ENCODE measurements around the gene GRPEL1. TPM values are rescaled to one million over a fixed set of nuclear protein-coding genes. Genes with fewer than 3 reads are reported as not detected.

The GRPEL1 gene
- total RNA-seq, 2 experiments from 2014 or later = 55.6 to 58.6 TPM

DNA sequence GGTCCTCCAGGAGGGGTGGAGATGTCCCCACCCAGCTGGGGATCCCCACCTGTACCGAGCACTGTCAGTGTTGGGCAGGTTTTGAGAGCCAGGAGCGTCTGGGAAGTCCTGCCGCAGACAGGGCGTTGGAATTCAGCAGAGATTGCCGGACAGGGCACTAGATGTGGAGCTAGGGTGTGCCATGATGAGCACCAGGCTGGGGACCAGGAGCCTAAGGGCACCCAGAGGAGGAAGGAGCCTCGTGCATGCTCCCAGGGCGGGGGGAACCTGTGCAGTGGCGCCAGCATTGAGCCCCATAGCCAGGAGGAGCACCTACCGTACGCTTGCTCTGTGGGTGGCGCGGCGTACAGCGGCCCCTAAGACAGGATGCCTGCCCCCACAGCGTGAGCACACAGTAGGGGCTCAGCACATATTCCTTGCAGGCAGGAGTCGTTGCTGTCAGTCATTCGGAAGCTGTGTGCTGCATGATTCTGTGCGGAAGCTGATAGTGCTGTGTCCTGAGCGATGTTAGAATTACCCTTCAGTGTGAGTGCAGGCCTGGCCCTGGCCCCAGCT is 43.5 kb downstream of the GRPEL1 start:
- Histone ChIP-seq H3K27ac (ENCODE audit: low read depth in 1 of 2, low read length in 2 of 2) (no peak overlapping the region), H3K4me3 (ENCODE audit: low read length) (no peak overlapping the region), H3K27me3 (ENCODE audit: control insufficient read depth in 1 of 2, insufficient read depth in 2 of 2, low read length in 2 of 2) (no peaks in the 10 kb centered on the region), H3K9me3 (ENCODE audit: control insufficient read depth in 1 of 2, insufficient read depth in 1 of 2, low read length in 2 of 2) (no peaks in the 10 kb centered on the region), H3K36me3 (ENCODE audit: insufficient read depth, low read length) (peaks cover 69% of the 10 kb centered on the region), H3K4me1 (ENCODE audit: insufficient read depth, low read length) (no peaks in the 10 kb centered on the region)
- Mint-ChIP-seq H3K4me1 (ENCODE audit: low read depth) (no peaks in the 10 kb centered on the region), H3K36me3 (ENCODE audit: low read depth) (peaks cover 78% of the 10 kb centered on the region), H3K27me3 (no peaks in the 10 kb centered on the region), H3K9me3 (no peaks in the 10 kb centered on the region), H3K4me3 (no peak overlapping the region), H3K27ac (no peak overlapping the region)
- CTCF ChIA-PET = no interaction called here
- ATAC-seq (ENCODE audit: poor library complexity) (no peak), DNase-seq (no peak)
- POLR2A ChIA-PET = no interaction called here
- TF ChIP-seq, protein P1, sequence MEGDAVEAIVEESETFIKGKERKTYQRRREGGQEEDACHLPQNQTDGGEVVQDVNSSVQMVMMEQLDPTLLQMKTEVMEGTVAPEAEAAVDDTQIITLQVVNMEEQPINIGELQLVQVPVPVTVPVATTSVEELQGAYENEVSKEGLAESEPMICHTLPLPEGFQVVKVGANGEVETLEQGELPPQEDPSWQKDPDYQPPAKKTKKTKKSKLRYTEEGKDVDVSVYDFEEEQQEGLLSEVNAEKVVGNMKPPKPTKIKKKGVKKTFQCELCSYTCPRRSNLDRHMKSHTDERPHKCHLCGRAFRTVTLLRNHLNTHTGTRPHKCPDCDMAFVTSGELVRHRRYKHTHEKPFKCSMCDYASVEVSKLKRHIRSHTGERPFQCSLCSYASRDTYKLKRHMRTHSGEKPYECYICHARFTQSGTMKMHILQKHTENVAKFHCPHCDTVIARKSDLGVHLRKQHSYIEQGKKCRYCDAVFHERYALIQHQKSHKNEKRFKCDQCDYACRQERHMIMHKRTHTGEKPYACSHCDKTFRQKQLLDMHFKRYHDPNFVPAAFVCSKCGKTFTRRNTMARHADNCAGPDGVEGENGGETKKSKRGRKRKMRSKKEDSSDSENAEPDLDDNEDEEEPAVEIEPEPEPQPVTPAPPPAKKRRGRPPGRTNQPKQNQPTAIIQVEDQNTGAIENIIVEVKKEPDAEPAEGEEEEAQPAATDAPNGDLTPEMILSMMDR (IDR thresholded peaks at IDR 0.05) = no peak
- intact Hi-C loops (cut with DNase I, micrococcal nuclease) = no loop called here

DNA sequence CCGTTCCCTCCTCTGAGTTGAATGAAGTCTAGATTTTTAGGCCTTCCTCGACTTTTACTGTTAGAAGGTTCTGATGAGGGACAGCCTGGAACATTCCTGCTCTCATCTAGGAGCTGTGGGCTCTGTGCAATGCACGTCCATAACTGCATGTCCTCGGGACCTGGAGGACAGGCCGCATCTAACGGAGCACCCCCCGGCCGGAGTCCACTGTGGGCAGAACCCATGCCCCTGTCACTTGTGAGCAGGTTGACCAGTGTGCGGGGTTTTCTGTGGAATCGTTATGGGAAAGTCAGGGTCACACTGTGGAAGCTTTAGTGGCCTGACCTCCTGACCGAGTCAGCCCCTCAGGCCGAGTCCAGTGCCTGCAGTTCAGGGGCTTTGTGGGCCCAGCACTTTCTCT is 44.0 kb downstream of the GRPEL1 start:
- no peaks in the 10 kb centered on the region for H3K27me3 Mint-ChIP-seq
- POLR2A ChIA-PET = no interaction called here

DNA sequence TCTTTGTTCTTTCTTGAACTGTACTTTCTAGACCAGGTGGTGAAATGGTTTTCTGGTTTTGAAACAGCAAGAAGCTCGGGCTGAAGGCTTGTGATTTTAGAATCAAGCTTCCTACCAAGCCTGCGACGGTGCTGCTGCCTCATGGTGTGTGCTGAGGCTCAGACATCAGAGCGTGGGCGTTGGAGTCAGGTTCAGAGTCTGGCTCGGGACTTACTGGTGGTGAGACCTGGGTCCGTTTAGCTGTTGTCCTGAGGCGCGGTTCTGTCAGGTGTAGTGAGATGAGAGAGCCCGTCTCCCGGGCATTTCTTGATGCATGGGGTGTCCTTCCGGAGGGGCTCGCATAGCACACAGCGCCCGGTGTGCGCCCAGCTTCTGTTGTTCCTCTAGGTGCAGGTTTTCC is 44.4 kb downstream of the GRPEL1 start:
- Mint-ChIP-seq H3K27me3 (no peaks in the 10 kb centered on the region), H3K9me3 (no peaks in the 10 kb centered on the region), H3K4me3 (no peak overlapping the region), H3K4me1 (ENCODE audit: low read depth) (no peaks in the 10 kb centered on the region), H3K27ac (no peak overlapping the region), H3K36me3 (ENCODE audit: low read depth) (peaks cover 74% of the 10 kb centered on the region)
- H3K9me3 ChIP-seq (ENCODE audit: control insufficient read depth in 1 of 2, insufficient read depth in 1 of 2, low read length in 2 of 2) = no peaks in the 10 kb centered on the region
- ATAC-seq (ENCODE audit: poor library complexity) = no peak
- H3K27ac ChIP-seq (ENCODE audit: low read depth in 1 of 2, low read length in 2 of 2) = no peak overlapping the region
- no peaks in the 10 kb centered on the region for H3K27me3 ChIP-seq (ENCODE audit: control insufficient read depth in 1 of 2, insufficient read depth in 2 of 2, low read length in 2 of 2)
- peaks cover 68% of the 10 kb centered on the region for H3K36me3 ChIP-seq (ENCODE audit: insufficient read depth, low read length)
- CTCF ChIA-PET = interaction anchor here (0.7 kb wide), 1 partner anchor 10 kb away, joined by 3 read pairs; no protein-coding TSS in a partner anchor
- POLR2A ChIA-PET = no interaction called here
- H3K4me1 ChIP-seq (ENCODE audit: insufficient read depth, low read length) = no peaks in the 10 kb centered on the region
- intact Hi-C loops (cut with DNase I, micrococcal nuclease) = no loop called here
- TF ChIP-seq, protein P1 (IDR thresholded peaks at IDR 0.05) = no peak
- H3K4me3 ChIP-seq (ENCODE audit: low read length) = no peak overlapping the region
- no peak for DNase-seq

More for the DNA sequence above, 44.0 kb downstream of the GRPEL1 start:
- Histone ChIP-seq H3K36me3 (ENCODE audit: insufficient read depth, low read length) (peaks cover 68% of the 10 kb centered on the region), H3K27me3 (ENCODE audit: control insufficient read depth in 1 of 2, insufficient read depth in 2 of 2, low read length in 2 of 2) (no peaks in the 10 kb centered on the region), H3K9me3 (ENCODE audit: control insufficient read depth in 1 of 2, insufficient read depth in 1 of 2, low read length in 2 of 2) (no peaks in the 10 kb centered on the region), H3K4me3 (ENCODE audit: low read length) (no peak overlapping the region), H3K4me1 (ENCODE audit: insufficient read depth, low read length) (no peaks in the 10 kb centered on the region), H3K27ac (ENCODE audit: low read depth in 1 of 2, low read length in 2 of 2) (no peak overlapping the region)
- H3K4me3 Mint-ChIP-seq = no peak overlapping the region
- no peak for DNase-seq
- no peaks in the 10 kb centered on the region for H3K9me3 Mint-ChIP-seq
- no peak for ATAC-seq (ENCODE audit: poor library complexity)
- no peak overlapping the region for H3K27ac Mint-ChIP-seq
- TF ChIP-seq, protein P1 (IDR thresholded peaks at IDR 0.05) = no peak
- H3K36me3 Mint-ChIP-seq (ENCODE audit: low read depth) = peaks cover 73% of the 10 kb centered on the region
- CTCF ChIA-PET = no interaction called here
- intact Hi-C loops (cut with DNase I, micrococcal nuclease) = no loop called here
- H3K4me1 Mint-ChIP-seq (ENCODE audit: low read depth) = no peaks in the 10 kb centered on the region

All from CD4-positive, alpha-beta T cell (primary cell).